K562 (cell line): ENCODE results near the gene KCNQ5.

Source experiments
- EP300 ChIP-seq: IDR thresholded peaks from 2 replicates; pipeline ENCODE4 v1.6.1; 2012; ENCODE audit warnings: low read length, improper control_type of control experiment
- EZH2 ChIP-seq: IDR thresholded peaks from 2 replicates; pipeline ENCODE4 v1.6.1; 2012; ENCODE audit warnings: low read depth, mild to moderate bottlenecking, inconsistent platforms, low read length, borderline replicate concordance
- FOSL1 ChIP-seq: fragments of 200-800 bp; sonication (Bioruptor generic); conservative IDR thresholded peaks from 2 replicates; pipeline ENCODE4 v1.6.1; 2016; ENCODE audit warnings: missing genetic modification characterization, missing compliant biosample characterization
- FOXO4 ChIP-seq: fragments of 450-650 bp; formaldehyde crosslinking; IDR thresholded peaks from 2 replicates; pipeline ENCODE4 v1.4.0; 2020; ENCODE audit warnings: mild to moderate bottlenecking, moderate library complexity
- HCFC1 ChIP-seq: IDR thresholded peaks from 2 replicates; pipeline ENCODE4 v1.6.1; 2012; ENCODE audit warnings: low read depth, low read length, improper control_type of control experiment
- MAX ChIP-seq: sonication (generic); formaldehyde crosslinking; IDR thresholded peaks from 2 replicates; pipeline ENCODE4 v1.9.0; 2022; ENCODE audit warnings: mild to moderate bottlenecking, missing genetic modification reagents
- MGA ChIP-seq: fragments of 450-650 bp; IDR thresholded peaks from 2 replicates; pipeline ENCODE4 v1.6.1; 2016; ENCODE audit warnings: mild to moderate bottlenecking, moderate library complexity
- RBM17 ChIP-seq: fragments of 200-400 bp; formaldehyde crosslinking; IDR thresholded peaks from 2 replicates; pipeline ENCODE4 v1.6.1; 2017; ENCODE audit warnings: low read depth, mild to moderate bottlenecking, low read length, borderline replicate concordance
- SP2 ChIP-seq: IDR thresholded peaks from 2 replicates; pipeline ENCODE4 v1.6.1; 2011; ENCODE audit warnings: mild to moderate bottlenecking, low read depth, low read length, moderate library complexity; ENCODE audit not compliant: poor library complexity, severe bottlenecking; ENCODE audit errors: extremely low read depth
- ZBED1 ChIP-seq: IDR thresholded peaks from 2 replicates; pipeline ENCODE4 v1.6.1; 2014
- TF ChIP-seq, protein P1 (sequence below): fragments of 250-450 bp; sonication (Bioruptor Pico); IDR thresholded peaks from 2 replicates; pipeline ENCODE4 v1.5.0; 2020; ENCODE audit warnings: mild to moderate bottlenecking

- TF ChIP-seq ZBED1 (no peak), MGA (no peak), RBM17 (no peak), EP300 (no peak), EZH2 (no peak), FOXO4 (no peak), MAX (CRISPR knock-in tag) (no peak), SP2 (no peak), FOSL1 (no peak), HCFC1 (no peak)
- TF ChIP-seq, protein P1, sequence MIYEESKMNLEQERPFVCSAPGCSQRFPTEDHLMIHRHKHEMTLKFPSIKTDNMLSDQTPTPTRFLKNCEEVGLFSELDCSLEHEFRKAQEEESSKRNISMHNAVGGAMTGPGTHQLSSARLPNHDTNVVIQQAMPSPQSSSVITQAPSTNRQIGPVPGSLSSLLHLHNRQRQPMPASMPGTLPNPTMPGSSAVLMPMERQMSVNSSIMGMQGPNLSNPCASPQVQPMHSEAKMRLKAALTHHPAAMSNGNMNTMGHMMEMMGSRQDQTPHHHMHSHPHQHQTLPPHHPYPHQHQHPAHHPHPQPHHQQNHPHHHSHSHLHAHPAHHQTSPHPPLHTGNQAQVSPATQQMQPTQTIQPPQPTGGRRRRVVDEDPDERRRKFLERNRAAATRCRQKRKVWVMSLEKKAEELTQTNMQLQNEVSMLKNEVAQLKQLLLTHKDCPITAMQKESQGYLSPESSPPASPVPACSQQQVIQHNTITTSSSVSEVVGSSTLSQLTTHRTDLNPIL = no peak
Observed at GRCh38 chr6:72784071-72784470, 162.2 kb downstream of the KCNQ5 start.
